Endometrial microvascular endothelial cells (primary cell): Measurements from ENCODE around the gene ELMOD1. TPM values are rescaled to one million over a fixed set of nuclear protein-coding genes. Genes with fewer than 3 reads are reported as not detected.

Experiments used
- in situ Hi-C: cut with HindIII; loops from 2 replicates; pipeline ENCODE4 v1.10.0; 2017; ENCODE audit warnings: low sequenced_read_pairs, low pct_unique_long_range_greater_than_20kb; ENCODE audit errors: inconsistent ontology term
- total RNA-seq: library from RNA; depleted of rRNA; stranded (reverse); fragments of >200 nt; gene quantifications from one replicate; pipeline ENCODE4 v1.2.3, GENCODE V29; 2015; ENCODE audit errors: inconsistent ontology term

ELMOD1 gene
- total RNA-seq, 1 donor from 2014 or later: not detected

GRCh38 chr11:107624983-107625684 lies 34.2 kb downstream of the ELMOD1 start:
- in situ Hi-C loops: no loop called here

- in situ Hi-C loops: no loop called here
Observed at GRCh38 chr11:107625685-107625989, 34.7 kb downstream of the ELMOD1 start.

- in situ Hi-C loops: no loop called here
Observed at GRCh38 chr11:107631043-107631442, 40.1 kb downstream of the ELMOD1 start.

- in situ Hi-C loops: no loop called here
Observed at GRCh38 chr11:107631931-107632330, 41.0 kb downstream of the ELMOD1 start.

GRCh38 chr11:107646783-107647182 lies 55.8 kb downstream of the ELMOD1 start:
- in situ Hi-C loops: no loop called here

- in situ Hi-C loops: no loop called here
Observed at GRCh38 chr11:107648242-107648641, 57.3 kb downstream of the ELMOD1 start.

GRCh38 chr11:107651672-107652071 lies 60.7 kb downstream of the ELMOD1 start:
- in situ Hi-C loops: no loop called here

- in situ Hi-C loops: no loop called here
Observed at GRCh38 chr11:107653076-107653475, 62.1 kb downstream of the ELMOD1 start.

- in situ Hi-C loops: no loop called here
Observed at GRCh38 chr11:107655602-107656001, 64.7 kb downstream of the ELMOD1 start.

GRCh38 chr11:107659310-107659709 lies 68.4 kb downstream of the ELMOD1 start:
- in situ Hi-C loops: no loop called here

- in situ Hi-C loops: no loop called here
Observed at GRCh38 chr11:107660066-107660465, 69.1 kb downstream of the ELMOD1 start.

- in situ Hi-C loops: no loop called here
Observed at GRCh38 chr11:107661656-107662055, 70.7 kb downstream of the ELMOD1 start.

- in situ Hi-C loops: no loop called here
Observed at GRCh38 chr11:107665018-107665417, 74.1 kb downstream of the ELMOD1 start.

- in situ Hi-C loops: no loop called here
Observed at GRCh38 chr11:107666911-107667613, 76.1 kb downstream of the ELMOD1 start.

- in situ Hi-C loops: no loop called here
Observed at GRCh38 chr11:107669191-107669740, 78.3 kb downstream of the ELMOD1 start.

GRCh38 chr11:107669893-107670601 lies 79.1 kb downstream of the ELMOD1 start:
- in situ Hi-C loops: no loop called here

GRCh38 chr11:107675902-107676301 lies 85.0 kb downstream of the ELMOD1 start:
- in situ Hi-C loops: no loop called here

- in situ Hi-C loops: no loop called here
Observed at GRCh38 chr11:107676336-107677057, 85.5 kb downstream of the ELMOD1 start.

GRCh38 chr11:107677924-107678631 lies 87.1 kb downstream of the ELMOD1 start:
- in situ Hi-C loops: no loop called here
